H1 (cell line): Measurements from ENCODE around the gene SPDYE18. TPM values are rescaled to one million over a fixed set of nuclear protein-coding genes. Genes with fewer than 3 reads are reported as not detected.
"Not testable (repeated sequence)": the region's sequence is repeated elsewhere in the genome, so short reads cannot be mapped to it uniquely, and the experiment has no call there.

Experiments used
- CTCF ChIA-PET: fragments of 300-600 bp; sonication (Branson Sonifier 250); formaldehyde crosslinking; loops from one replicate; lab custom pipeline; 2021; ENCODE audit not compliant: partially characterized antibody; lab: Charles Lee
- POLR2A ChIA-PET: fragments of 300-600 bp; sonication (Branson Sonifier 250); formaldehyde crosslinking; loops from one replicate; lab custom pipeline; 2021; ENCODE audit warnings: inconsistent platforms; ENCODE audit not compliant: partially characterized antibody; lab: Charles Lee
- DNase-seq, 2 experiments: peaks; one replicate each; pipeline versions ENCODE4 v3.0.0 to v3.0.0-alpha.2; 2010 to 2022; ENCODE audit warnings: low spot score in 2 of 2, low read depth in 1 of 2, mixed read lengths in 1 of 2
- FAIRE-seq: peaks from 2 replicates; lab custom pipeline; 2011; peaks lifted over from hg19 to GRCh38; lab: Jason Lieb, UNC
- H2AFZ ChIP-seq: 2 replicates; pipeline ENCODE4 v1.8.1; 2012; ENCODE audit warnings: low read length, inconsistent platforms
- H2AK5ac ChIP-seq: 2 replicates; pipeline ENCODE4 v1.6.1; 2013; ENCODE audit warnings: low read depth, low read length
- H2BK120ac ChIP-seq: replicated peaks from 2 replicates; pipeline ENCODE3; 2013; ENCODE audit warnings: low read depth, low read length, inconsistent platforms
- H2BK12ac ChIP-seq: 2 replicates; pipeline ENCODE4 v1.6.1; 2013; ENCODE audit warnings: low read depth, low read length
- H2BK15ac ChIP-seq: 2 replicates; pipeline ENCODE4 v1.6.1; 2013; ENCODE audit warnings: low read length
- H2BK20ac ChIP-seq: 2 replicates; pipeline ENCODE4 v1.6.1; 2013; ENCODE audit warnings: low read length
- H2BK5ac ChIP-seq: 2 replicates; pipeline ENCODE4 v1.6.1; 2013; ENCODE audit warnings: low read depth, low read length
- H3K14ac ChIP-seq: 2 replicates; pipeline ENCODE4 v1.6.1; 2013; ENCODE audit warnings: inconsistent platforms; ENCODE audit not compliant: insufficient read length
- H3K18ac ChIP-seq: 2 replicates; pipeline ENCODE4 v1.6.1; 2013; ENCODE audit warnings: low read length; ENCODE audit errors: extremely low read depth
- H3K23ac ChIP-seq: 2 replicates; pipeline ENCODE4 v1.6.1; 2013; ENCODE audit warnings: inconsistent platforms; ENCODE audit not compliant: insufficient read length
- H3K23me2 ChIP-seq: 2 replicates; pipeline ENCODE4 v1.6.1; 2013; ENCODE audit warnings: low read depth, low read length
- H3K27ac ChIP-seq: 2 replicates; pipeline ENCODE4 v1.6.1; 2011; ENCODE audit warnings: low read depth, low read length, inconsistent platforms
- H3K27me3 ChIP-seq, 4 experiments: replicated peaks in 1 of 4; 1 replicate in 1 of 4; 2 replicates in 3 of 4; pipeline versions ENCODE4 v1.6.1 to v1.8.1; 2011 to 2013; ENCODE audit warnings: low read length in 3 of 4, mild to moderate bottlenecking in 3 of 4, inconsistent platforms in 2 of 4, mixed read lengths in 2 of 4, moderate library complexity in 1 of 4; ENCODE audit not compliant: control insufficient read depth in 3 of 4, insufficient read depth in 3 of 4; ENCODE audit errors: extremely low read depth in 1 of 4
- H3K36me3 ChIP-seq, 4 experiments: 2 replicates each; pipeline versions ENCODE4 v1.6.1 to v1.8.1; 2011 to 2013; ENCODE audit warnings: mild to moderate bottlenecking in 4 of 4, low read length in 3 of 4, moderate library complexity in 2 of 4, control low read depth in 1 of 4, inconsistent platforms in 1 of 4; ENCODE audit not compliant: insufficient read depth in 4 of 4, control insufficient read depth in 2 of 4
- H3K4ac ChIP-seq: replicated peaks from 2 replicates; pipeline ENCODE3; 2013; ENCODE audit warnings: low read length, low read depth, mixed read lengths, inconsistent platforms; ENCODE audit not compliant: insufficient read length
- H3K4me1 ChIP-seq, 4 experiments: replicated peaks in 1 of 4; 1 replicate in 1 of 4; 2 replicates in 3 of 4; pipeline versions ENCODE4 v1.6.1 to v1.8.1; 2011 to 2013; ENCODE audit warnings: low read length in 3 of 4, inconsistent platforms in 2 of 4, mixed read lengths in 1 of 4; ENCODE audit not compliant: insufficient read depth in 4 of 4, control insufficient read depth in 3 of 4
- H3K4me2 ChIP-seq, 2 experiments: 2 replicates each; pipeline versions ENCODE4 v1.6.1 to v1.8.1; 2011 to 2013; ENCODE audit warnings: low read depth in 2 of 2, low read length in 2 of 2, control low read depth in 1 of 2, inconsistent platforms in 1 of 2, mild to moderate bottlenecking in 1 of 2; ENCODE audit not compliant: insufficient read depth in 1 of 2
- H3K4me3 ChIP-seq, 4 experiments: fragments of 200-600, 300-600 bp in 1 of 4; sonication (generic), shearing (Covaris generic), sonication (Bioruptor Twin) in 1 of 4; 2 replicates each; pipeline versions ENCODE4 v1.5.1 to v1.8.1; 2011 to 2016; ENCODE audit warnings: low read length in 4 of 4, low read depth in 3 of 4, control low read depth in 2 of 4, inconsistent platforms in 2 of 4, mild to moderate bottlenecking in 2 of 4, mixed read lengths in 1 of 4, moderate library complexity in 1 of 4; ENCODE audit not compliant: insufficient read depth in 2 of 4; ENCODE audit errors: extremely low read depth in 1 of 4
- H3K56ac ChIP-seq: replicated peaks from 2 replicates; pipeline ENCODE3; 2013; ENCODE audit warnings: low read depth, mild to moderate bottlenecking, mixed read lengths, low read length, inconsistent platforms; ENCODE audit not compliant: insufficient read length
- H3K79me1 ChIP-seq: 2 replicates; pipeline ENCODE4 v1.6.1; 2013; ENCODE audit warnings: low read depth, low read length, control low read depth
- H3K79me2 ChIP-seq, 2 experiments: 2 replicates each; pipeline versions ENCODE4 v1.6.1 to v1.8.1; 2012 to 2013; ENCODE audit warnings: low read length in 2 of 2, mild to moderate bottlenecking in 2 of 2, inconsistent platforms in 1 of 2; ENCODE audit not compliant: insufficient read depth in 2 of 2, control insufficient read depth in 1 of 2
- H3K9ac ChIP-seq, 4 experiments: replicated peaks in 1 of 4; 1 replicate in 1 of 4; 2 replicates in 3 of 4; pipeline versions ENCODE4 v1.6.1 to v1.8.1; 2011 to 2013; ENCODE audit warnings: low read depth in 3 of 4, low read length in 3 of 4, control low read depth in 2 of 4, mild to moderate bottlenecking in 2 of 4, moderate library complexity in 2 of 4, inconsistent platforms in 1 of 4; ENCODE audit errors: extremely low read depth in 1 of 4
- H3K9me3 ChIP-seq, 2 experiments: 2 replicates each; pipeline versions ENCODE4 v1.6.1 to v1.8.1; 2012 to 2013; ENCODE audit warnings: mild to moderate bottlenecking in 2 of 2, moderate library complexity in 2 of 2, control low read depth in 1 of 2, inconsistent platforms in 1 of 2, low read depth in 1 of 2, low read length in 1 of 2, mixed read lengths in 1 of 2; ENCODE audit not compliant: insufficient read depth in 2 of 2
- H4K20me1 ChIP-seq, 2 experiments: replicated peaks in 1 of 2; 2 replicates each; pipeline versions ENCODE3 to v1.8.1; 2011 to 2013; ENCODE audit warnings: inconsistent platforms in 2 of 2, low read length in 2 of 2, mild to moderate bottlenecking in 1 of 2; ENCODE audit not compliant: insufficient read depth in 2 of 2, control insufficient read depth in 1 of 2
- H4K5ac ChIP-seq: 2 replicates; pipeline ENCODE4 v1.6.1; 2013; ENCODE audit warnings: low read length, low read depth, mixed read lengths, inconsistent platforms; ENCODE audit not compliant: insufficient read length
- H4K8ac ChIP-seq: 2 replicates; pipeline ENCODE4 v1.8.0; 2013; ENCODE audit warnings: mild to moderate bottlenecking, moderate library complexity, low read length, inconsistent platforms; ENCODE audit not compliant: insufficient read depth; ENCODE audit errors: extremely low read depth
- H4K91ac ChIP-seq: replicated peaks from 2 replicates; pipeline ENCODE3; 2013; ENCODE audit warnings: low read length, mixed read lengths, inconsistent platforms; ENCODE audit not compliant: insufficient read length
- BACH1 ChIP-seq: IDR thresholded peaks from 2 replicates; pipeline ENCODE4 v1.6.1; 2012; ENCODE audit warnings: low read length, improper control_type of control experiment
- WGBS, 2 experiments: shearing (Covaris generic) in 1 of 2; methylation state at CpG; one replicate each; pipeline versions ENCODE4 v1.1.6 to v1.1.7; 2013 to 2015; ENCODE audit warnings: low lambda C conversion rate in 2 of 2, mixed read lengths in 2 of 2, inconsistent platforms in 1 of 2, low coverage in 1 of 2, missing lambda C conversion rate in 1 of 2; ENCODE audit not compliant: insufficient replicate concordance in 2 of 2, insufficient coverage in 1 of 2, insufficient read length in 1 of 2; ENCODE audit errors: extremely low coverage in 1 of 2, missing lambda C conversion rate in 1 of 2; 5-methylcytosine and 5-hydroxymethylcytosine counted together
- polyA plus RNA-seq, 7 experiments: library from polyadenylated mRNA; depleted of rRNA in 3 of 7; stranded (reverse) in 5 of 7; unstranded in 2 of 7; fragments of >200 nt in 5 of 7; fragments of 200-250 nt in 2 of 7; gene quantifications; 1 replicate in 5 of 7; 2 replicates in 1 of 7; 4 replicates in 1 of 7; pipeline versions ENCODE4 v1.2.1 to v1.2.3, GENCODE V29; 2011 to 2013; ENCODE audit warnings: missing spikeins in 2 of 7, mixed read lengths in 2 of 7
- total RNA-seq: library from RNA; stranded (reverse); fragmentation: NEBNext Ultra II Directional; extraction: Animal tissue kit (Norgen Biotek cat#: 25700); gene quantifications from 2 replicates; pipeline ENCODE4 v1.2.1, GENCODE V29; 2021

Gene SPDYE18
- total and polyA plus RNA-seq, 2 of the 8 experiments (the other 6 are each of a cell fraction or from before 2014, with no cell fraction given): not detected

DNA sequence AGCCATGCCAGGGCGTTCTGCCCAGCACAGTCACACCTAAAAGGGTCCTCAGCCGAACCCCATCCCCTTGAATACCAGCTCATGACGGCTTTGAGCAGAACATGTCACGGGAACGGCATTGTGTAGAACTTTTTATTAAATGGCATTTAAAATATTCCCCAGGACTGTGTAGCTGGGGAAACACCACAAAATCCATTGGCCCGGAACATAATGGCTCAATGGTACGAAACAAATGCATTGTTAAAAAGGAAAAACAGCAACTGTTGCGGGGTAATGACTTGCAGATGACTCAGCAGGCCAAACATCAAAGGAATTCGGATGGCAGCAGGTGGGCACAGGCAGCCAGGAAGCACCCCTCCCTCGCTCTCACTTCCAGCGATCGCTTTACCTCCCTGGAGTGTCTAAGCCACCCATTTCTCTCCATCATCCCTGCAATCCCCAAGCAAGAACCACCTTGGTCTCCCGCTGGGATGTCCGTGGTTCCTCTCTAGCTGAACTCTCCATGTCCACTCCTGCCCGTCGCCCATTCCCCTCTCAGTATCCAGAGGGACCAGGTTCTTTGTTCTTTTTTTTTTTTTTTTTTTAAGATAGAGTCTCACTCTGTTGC is 52.2 kb downstream of the SPDYE18 start:
- H3K79me1 ChIP-seq, H4K91ac ChIP-seq, H2AK5ac ChIP-seq, H2BK5ac ChIP-seq, H3K4ac ChIP-seq, H3K9me3 ChIP-seq, H2BK120ac ChIP-seq, H2BK12ac ChIP-seq, H3K79me2 ChIP-seq, H3K18ac ChIP-seq, H3K27me3 ChIP-seq, H3K27ac ChIP-seq, FAIRE-seq, H2BK15ac ChIP-seq, H4K8ac ChIP-seq, H3K4me2 ChIP-seq, H3K23me2 ChIP-seq, H3K4me1 ChIP-seq, H4K5ac ChIP-seq, H3K4me3 ChIP-seq, H3K23ac ChIP-seq, H3K56ac ChIP-seq, H3K36me3 ChIP-seq, POLR2A ChIA-PET, H4K20me1 ChIP-seq, H3K9ac ChIP-seq, CTCF ChIA-PET, H2BK20ac ChIP-seq, H3K14ac ChIP-seq, H2AFZ ChIP-seq: not testable (repeated sequence)
- peak; percentile 30; the same call in 1 of the 2 replicates for TF ChIP-seq BACH1
- peak in 1 of 2 experiments; percentile 35 for DNase-seq
- WGBS, 2 experiments: 60% methylated on average over 7 of the region's 16 CpGs; no CpG with 5 or more reads in 1 of the 2 experiments

DNA sequence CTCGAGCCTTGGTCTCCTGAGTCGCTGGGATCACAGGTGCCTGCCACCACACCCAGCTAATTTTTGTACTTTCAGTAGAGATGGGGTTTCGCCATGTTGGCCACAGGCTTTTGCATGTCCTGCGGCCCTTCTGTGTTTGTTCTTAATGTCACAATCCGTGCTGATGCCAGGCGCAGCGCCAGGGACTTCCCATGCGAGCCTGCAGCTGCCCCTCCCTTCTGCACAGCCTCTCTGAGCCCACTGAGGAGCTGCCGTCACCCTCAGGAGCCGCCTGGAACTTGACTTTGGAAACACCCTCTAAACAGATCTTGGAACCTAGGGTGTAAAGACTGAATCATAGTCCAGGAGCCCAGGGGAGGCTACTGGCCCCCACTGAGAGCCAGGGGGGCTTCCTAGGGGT is 54.4 kb downstream of the SPDYE18 start:
- DNase-seq: peak in 1 of 2 experiments; percentile 40
- POLR2A ChIA-PET: not testable (repeated sequence)
- WGBS, 2 experiments: 92% methylated on average over 8 of the region's 10 CpGs; no CpG with 5 or more reads in 1 of the 2 experiments

More for the DNA sequence above, 54.4 kb downstream of the SPDYE18 start:
- H2BK5ac ChIP-seq, H3K18ac ChIP-seq, H3K36me3 ChIP-seq, H4K5ac ChIP-seq, FAIRE-seq, H2BK120ac ChIP-seq, H2BK20ac ChIP-seq, H3K4me2 ChIP-seq, H4K91ac ChIP-seq, H3K56ac ChIP-seq, H3K79me1 ChIP-seq, H3K23me2 ChIP-seq, H3K27me3 ChIP-seq, H2AK5ac ChIP-seq, H4K8ac ChIP-seq, CTCF ChIA-PET, H3K9ac ChIP-seq, H3K4ac ChIP-seq, H2BK12ac ChIP-seq, H4K20me1 ChIP-seq, H3K14ac ChIP-seq, H3K23ac ChIP-seq, H3K4me3 ChIP-seq, H2AFZ ChIP-seq, H3K79me2 ChIP-seq, H2BK15ac ChIP-seq, H3K4me1 ChIP-seq, H3K27ac ChIP-seq, H3K9me3 ChIP-seq: not testable (repeated sequence)
